CD4-positive, alpha-beta T cell treated with Interleukin-21 for 1 hour (primary cell): ENCODE results near the gene KRTAP5-10.
"Not testable (repeated sequence)": the region's sequence is repeated elsewhere in the genome, so short reads cannot be mapped to it uniquely, and the experiment has no call there.

Experiments
- DNase-seq: peaks from one replicate; pipeline ENCODE4 v3.0.0-alpha.2; 2020

KRTAP5-10 gene

GRCh38 chr11:71542879-71543777 is 22.2 kb upstream of the KRTAP5-10 start:
- no peak for DNase-seq

DNA sequence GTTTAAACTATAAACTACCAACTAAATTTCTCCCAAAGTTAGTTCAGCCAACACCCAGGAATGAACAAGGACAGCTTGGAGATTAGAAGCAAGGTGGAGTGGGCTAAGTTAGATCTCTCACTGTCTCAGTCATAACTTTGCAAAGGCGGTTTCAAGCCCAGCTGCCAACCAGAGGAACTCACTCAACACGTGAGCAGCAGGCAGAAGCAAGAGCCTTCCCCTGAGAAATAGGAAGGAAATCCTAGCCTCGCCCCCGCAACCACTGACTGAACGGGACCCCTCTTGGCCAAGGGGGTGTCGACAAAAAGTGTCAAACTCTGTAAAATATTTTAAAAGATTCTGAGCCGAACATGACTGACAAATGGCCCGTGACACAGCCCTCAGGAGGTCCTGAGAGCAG is 21.5 kb upstream of the KRTAP5-10 start:
- DNase-seq = no peak

- no peak for DNase-seq
These were observed 20.7 kb upstream of the KRTAP5-10 start for GRCh38 chr11:71544525-71545214.

GRCh38 chr11:71545405-71545966 is 19.9 kb upstream of the KRTAP5-10 start:
- no peak for DNase-seq

- DNase-seq = no peak
These were observed 17.2 kb upstream of the KRTAP5-10 start, which contains the start of gene KRTAP5-9 for GRCh38 chr11:71548120-71548519. Gene KRTAP5-9, plus strand, starts transcription at chr11:71548420. Its CDS starts 238 bp downstream, at chr11:71548658.

- no peak for DNase-seq
These were observed 16.6 kb upstream of the KRTAP5-10 start for GRCh38 chr11:71548716-71549151.

GRCh38 chr11:71551711-71552110 is 13.7 kb upstream of the KRTAP5-10 start:
- no peak for DNase-seq

- no peak for DNase-seq
These were observed 10.4 kb upstream of the KRTAP5-10 start for GRCh38 chr11:71554996-71555395.

DNA sequence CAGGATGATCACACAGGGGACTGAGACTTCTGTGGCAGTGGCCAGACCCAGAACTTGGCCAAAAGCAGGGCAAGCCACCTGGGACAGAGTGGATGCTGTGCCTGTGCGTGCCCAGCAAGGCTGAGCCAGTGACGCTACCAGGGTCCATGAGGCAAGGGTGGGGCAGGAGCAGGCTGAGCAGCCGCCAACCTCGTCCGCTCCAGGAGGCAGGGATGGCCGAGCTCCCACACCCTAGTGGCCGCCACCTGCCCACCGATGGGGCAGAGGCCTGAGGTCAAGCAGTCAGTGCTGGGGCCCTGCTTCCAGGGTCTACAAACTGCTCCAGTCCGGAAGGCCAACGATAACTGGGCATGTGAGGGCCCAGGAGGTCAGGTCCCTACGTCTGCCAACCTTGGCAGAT is 9.9 kb upstream of the KRTAP5-10 start:
- DNase-seq = no peak

- DNase-seq = no peak
These were observed 9.3 kb upstream of the KRTAP5-10 start for GRCh38 chr11:71556018-71556417.

DNA sequence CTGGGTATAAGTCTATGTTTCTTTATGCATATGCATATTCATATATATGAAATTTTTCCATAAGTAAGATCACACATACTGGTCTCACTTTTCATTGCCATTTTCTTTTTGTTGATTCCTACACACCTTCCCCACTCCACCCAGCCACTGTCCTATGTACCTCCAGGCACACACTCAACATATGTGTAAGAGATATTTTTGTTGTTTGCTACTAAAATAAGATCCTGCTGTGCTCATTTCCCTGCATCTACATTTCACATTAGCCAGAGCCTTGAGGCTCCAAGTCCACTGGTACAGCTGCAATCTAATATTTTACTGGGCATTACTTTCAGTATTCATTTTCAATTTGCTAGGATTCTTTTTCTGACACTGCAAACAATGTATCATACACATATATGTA is 8.1 kb upstream of the KRTAP5-10 start:
- DNase-seq = no peak

DNA sequence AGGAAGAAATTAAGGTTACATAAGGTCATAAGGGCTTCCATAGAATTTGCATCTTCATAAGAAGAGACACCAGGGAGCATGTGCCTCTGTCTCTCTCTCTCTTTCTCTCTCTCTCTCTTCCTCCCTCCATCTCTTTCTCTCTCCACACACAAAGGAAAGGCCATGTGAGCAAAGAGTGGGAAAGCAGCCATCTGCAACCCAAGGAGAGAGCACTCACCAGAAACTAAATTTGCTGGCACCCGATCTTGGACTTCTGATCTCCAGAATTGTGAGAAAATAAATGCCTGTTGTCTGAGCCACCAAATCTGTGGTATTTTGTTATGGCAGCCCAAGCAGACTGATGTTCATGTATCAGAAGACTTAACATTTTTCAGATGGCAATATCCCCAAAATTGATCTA is 6.4 kb upstream of the KRTAP5-10 start:
- DNase-seq = no peak

- DNase-seq = no peak
These were observed 3.2 kb upstream of the KRTAP5-10 start for GRCh38 chr11:71562120-71562519.

- DNase-seq = no peak
These were observed 2.0 kb upstream of the KRTAP5-10 start for GRCh38 chr11:71563406-71563805.

DNA sequence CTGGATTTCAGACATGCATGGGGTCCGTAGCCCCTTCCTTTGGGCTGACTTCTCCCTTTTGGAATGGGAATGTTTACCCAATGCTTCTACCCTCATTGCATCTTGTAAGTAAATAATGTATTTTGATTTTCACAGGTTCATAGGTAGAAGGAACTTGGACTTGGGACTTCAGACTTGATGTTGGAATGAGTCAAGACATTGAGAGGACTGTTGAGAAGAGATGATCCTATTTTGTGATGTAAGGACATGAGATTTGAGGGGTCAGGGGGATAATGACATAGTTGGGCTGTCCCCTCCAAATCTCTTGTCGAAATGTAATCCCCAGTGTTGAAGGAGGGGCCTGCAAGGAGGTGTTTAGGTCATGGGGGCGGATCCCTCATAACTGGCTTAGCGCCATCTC is 933 bp upstream of the KRTAP5-10 start:
- no peak for DNase-seq

DNA sequence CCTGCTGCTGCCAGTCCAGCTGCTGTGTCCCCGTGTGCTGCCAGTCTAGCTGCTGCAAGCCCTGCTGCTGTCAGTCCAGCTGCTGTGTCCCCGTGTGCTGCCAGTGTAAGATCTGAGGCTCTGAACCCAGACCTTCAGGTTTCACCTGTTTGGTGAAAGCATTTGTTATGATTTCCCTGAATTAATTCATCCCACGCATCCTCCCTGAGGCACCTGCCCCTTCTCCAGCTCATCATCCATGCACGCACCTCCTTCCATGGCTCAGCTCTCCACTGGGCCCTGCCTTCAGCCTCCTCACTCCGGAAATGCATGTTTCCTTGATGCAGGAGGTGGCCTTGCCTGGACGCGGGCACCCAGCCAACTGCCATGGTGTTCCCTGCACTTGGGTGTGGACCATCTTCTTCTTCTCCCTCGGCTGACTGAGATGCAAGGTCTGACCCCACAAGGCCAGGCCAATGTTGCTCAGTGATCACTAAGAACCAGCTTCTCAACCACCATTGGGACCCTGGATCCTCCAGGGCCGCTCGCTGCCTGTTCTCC is 788 bp downstream of the KRTAP5-10 start:
- DNase-seq = no peak

DNA sequence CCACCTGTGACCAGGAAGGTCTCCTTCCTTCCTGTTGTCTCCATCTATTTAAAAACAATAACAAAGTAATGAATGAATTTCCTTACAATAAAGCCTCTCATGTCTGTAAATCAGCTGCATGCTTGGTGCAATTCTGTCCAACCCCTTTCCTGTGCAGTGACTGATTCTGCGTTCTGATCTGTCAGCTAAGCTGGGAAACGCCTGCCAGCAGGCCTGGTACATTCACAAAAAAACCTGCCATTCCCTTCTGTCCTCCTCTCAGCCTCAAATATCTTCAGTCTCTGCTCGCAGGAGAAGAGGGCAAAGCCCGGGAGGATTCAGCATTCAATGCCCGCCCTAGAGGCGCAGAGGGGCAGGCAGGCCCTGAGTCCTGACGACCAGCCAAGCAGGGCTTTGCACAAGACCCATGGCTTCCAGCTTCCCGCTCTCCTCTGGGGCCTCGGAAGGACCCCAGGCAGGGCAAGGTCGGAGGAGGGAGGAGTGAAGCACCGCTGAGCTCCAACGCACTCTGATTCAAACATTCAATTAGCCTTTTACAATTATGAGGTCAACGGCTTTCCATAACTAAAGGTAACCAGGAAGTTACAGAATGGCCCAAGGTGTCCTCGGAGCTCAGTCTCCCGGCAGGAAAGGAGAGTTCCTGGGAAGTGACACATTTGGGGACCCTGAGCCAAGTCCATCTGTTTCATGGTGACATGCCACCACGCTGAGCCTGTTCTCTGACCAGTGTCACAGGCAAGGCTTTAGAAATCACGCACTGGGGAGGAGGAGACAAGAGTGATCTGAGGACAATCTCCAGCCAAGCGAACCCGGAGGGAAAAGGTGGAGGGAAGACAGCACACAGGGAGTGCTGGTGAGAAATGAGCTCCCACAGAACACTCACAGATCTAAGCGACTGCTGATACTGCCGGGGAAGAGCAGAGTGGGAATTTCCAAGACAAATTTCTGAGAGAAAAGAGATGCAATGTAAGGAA is 1.6 kb downstream of the KRTAP5-10 start:
- not testable (repeated sequence) for DNase-seq

GRCh38 chr11:71567633-71568032 is 2.3 kb downstream of the KRTAP5-10 start:
- not testable (repeated sequence) for DNase-seq

GRCh38 chr11:71568704-71569349 is 3.5 kb downstream of the KRTAP5-10 start:
- DNase-seq = no peak

DNA sequence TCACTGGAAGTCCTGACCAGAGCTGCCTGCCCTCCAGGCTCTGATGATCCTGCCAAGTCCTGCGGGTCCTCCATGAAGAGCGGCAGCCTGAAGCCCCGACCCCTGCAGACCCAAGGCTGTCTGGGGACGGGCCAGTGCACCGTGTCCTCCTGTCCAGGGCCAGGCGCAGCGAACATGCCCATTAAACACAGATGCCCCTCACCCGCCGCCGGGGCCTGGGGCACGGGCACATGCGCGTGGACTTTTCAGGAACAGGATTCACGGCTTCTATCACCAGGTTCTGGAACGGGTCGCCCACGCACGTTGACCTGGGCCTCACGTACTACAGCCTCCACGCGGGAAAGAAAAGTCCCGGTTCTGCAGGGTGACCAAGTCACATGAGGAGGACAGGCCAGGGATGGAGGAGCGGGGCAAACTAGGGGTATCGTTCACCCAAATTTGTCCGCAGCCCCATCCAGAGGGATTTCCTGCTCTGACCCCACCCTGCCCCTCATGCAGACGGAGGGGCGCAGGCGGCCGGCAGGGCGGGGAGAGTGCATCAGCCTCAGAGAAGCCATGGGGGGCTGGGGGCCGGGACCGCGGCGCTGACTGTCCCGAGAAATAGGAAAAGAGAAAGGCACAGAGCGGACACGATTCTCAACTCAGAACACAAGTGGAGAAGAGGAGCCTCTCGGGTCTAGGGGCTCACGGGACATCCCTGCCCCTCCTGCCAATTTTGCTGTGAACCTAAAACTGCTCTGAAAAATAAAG is 5.9 kb downstream of the KRTAP5-10 start:
- not testable (repeated sequence) for DNase-seq

GRCh38 chr11:71572811-71573210 is 7.4 kb downstream of the KRTAP5-10 start:
- DNase-seq = no peak
